T1000 (cell line): ENCODE data around the gene AK8.

Experiments
- DNase-seq: peaks from one replicate; lab custom pipeline; 2025; ENCODE audit warnings: mixed read lengths; lab: John Stamatoyannopoulos, UW

Gene AK8

GRCh38 chr9:132770770-132771310 lies 107.2 kb downstream of the AK8 start:
- no peak for DNase-seq

DNA sequence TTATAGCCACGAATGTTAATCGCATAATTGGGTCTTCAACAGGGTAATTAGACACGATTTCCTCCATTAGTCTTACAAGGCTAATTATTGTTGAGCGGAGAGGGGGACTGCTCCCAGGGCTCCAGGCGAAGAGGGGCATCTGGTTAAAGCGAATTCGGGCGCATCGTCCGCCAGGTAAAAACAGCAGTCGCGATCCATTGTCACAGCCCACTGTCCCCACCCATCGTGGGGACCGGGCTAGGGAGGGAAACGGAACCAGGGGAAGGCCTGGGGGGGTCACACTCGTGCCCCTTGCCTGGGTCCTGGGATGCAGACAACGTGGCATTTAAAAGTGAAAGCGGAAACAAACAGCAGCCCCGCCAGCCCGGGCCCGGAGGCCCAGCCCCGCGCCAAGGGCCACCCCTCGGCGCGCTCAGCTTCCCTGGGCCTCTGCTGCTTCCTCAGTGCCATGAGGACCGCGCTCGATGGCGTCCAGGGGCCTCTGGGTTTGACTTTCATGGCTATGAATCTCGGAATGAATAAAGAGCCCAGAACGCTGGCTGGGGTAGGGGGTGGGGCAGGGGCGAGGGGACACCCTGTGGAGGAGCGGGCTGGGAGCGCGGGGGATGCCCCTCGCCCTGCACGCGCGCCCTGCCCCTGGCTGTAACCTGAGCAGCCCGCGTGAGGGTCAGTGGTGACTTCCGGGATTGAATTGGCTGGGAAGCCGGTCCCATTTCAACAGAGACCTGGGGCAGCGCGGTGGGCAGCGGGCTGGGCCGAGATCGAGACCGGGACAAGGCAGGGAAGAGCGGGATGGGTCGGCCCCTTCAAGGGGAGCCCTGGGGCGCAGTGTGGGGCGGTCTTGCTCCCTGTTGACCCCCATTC lies 107.9 kb downstream of the AK8 start:
- no peak for DNase-seq

DNA sequence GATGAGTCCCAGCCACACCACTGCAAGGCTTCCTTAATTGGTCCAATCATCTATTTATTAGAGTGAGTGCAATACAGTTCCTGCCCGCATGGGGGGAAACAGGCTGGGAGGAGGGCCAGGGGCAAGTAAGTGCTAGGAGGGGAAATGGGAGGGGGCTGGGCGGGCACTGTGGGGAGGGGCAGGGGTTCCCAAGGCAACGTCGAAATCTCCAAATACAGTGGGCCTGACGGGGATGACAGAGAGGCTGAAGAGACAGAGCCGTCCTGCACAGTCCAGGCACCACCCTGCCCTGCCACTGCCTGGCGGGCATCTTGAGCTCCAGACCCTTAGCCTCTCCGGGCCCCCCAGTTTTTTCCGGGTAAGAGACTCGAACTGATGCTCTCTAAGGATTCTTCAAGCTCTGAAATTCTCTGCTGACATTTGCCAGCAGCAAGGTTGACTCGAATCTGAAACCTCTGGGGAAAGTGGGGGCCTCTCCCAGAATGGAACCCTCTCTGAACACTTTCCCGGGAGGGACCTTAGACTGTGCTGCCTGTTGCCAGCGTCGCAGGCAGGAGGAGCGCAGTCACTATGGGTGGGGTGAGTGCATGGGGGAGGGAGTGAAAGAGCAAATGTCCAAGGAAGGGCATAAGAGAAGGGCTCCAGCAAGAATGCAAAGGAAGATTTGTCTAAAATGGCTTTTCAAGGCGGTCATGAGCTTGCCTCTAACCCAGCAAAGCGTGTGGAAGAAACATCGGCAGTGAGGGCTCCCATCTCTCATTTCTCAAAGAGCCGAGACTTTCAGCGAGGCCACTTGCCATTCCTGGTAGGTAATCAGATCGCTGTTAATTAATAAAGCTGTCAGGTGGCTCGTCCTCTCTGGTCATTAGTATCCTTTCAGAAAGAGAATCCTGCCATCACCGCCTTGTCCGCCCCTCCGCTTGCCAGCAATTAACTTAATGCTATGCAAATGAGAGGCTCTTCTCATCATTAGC lies 108.9 kb downstream of the AK8 start:
- DNase-seq = no peak

DNA sequence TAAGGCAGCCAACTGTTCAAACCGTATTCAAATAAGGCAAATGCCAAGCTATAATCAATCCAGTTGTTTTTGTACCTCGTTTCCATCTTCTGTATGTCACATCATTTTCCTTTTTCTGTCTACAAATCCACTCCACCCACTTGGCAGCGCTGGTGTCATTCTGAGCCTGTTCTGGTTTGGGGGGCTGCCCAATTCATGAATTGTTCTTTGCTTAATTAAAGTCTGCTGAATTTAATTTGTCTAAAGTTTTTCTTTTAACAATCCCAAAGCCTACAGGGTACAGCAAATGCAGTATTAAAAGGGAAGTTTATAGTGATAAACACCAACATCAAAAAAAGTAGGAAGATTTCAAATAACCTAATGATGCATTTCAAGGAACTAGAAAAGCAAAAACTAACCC lies 114.5 kb downstream of the AK8 start:
- DNase-seq = no peak

GRCh38 chr9:132762896-132763295 lies 115.2 kb downstream of the AK8 start:
- DNase-seq = no peak

DNA sequence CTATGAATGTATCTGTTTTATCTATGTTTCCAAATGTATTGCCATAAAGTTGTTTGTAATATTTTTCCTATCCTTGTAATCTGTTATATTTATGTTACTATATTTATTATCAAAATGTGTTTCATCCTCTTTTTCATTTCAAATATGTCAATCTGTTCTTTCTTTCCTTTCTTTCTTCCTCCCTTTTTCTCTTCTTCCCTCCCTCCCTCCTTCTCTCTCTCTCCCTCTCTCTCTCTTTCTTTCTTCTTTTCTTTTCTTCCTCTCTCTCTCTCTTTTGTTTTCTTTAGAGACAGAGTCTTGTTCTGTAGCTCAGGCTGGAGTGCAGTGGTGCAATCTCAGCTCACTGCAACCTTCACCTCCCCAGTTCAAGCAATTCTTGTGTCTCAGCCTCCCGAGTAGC lies 116.5 kb downstream of the AK8 start:
- DNase-seq = no peak

DNA sequence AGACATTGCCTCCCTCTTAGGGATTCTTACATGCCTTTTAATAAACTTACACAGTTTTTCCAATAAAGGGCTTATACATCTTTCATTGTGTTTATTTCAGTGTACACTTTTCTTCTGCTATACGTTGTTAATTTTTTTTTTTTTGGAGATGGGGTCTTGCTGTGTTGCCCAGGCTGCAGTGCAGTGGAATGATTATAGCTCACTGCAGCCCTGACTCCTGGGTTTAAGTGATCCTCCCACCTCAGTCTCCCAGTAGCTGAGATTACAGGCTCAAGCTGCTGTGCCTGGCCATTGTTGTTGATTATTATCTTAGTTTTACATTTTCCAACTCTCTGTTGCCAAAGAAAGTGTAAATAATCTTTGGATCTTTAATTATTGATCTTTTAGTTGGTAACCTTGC lies 118.0 kb downstream of the AK8 start:
- DNase-seq = no peak

DNA sequence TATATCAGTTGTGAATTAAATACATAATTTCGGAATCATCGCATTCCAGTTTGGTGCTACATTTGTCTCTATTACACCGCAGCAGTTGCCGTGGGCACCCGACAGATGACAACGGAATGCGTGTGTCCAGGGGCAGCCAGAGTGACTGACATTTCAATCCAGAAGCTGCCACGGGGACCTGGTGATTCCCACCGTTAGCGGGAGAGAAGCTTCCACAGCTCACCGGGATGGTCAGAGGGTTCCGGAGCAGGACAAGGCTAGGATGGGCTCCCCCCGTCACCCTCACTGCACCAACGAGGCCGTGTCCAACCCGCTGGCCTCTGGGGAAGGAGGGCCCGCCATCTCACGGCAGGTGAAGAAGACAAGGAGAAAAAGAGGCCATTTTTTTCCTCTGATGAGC lies 121.1 kb downstream of the AK8 start:
- no peak for DNase-seq

DNA sequence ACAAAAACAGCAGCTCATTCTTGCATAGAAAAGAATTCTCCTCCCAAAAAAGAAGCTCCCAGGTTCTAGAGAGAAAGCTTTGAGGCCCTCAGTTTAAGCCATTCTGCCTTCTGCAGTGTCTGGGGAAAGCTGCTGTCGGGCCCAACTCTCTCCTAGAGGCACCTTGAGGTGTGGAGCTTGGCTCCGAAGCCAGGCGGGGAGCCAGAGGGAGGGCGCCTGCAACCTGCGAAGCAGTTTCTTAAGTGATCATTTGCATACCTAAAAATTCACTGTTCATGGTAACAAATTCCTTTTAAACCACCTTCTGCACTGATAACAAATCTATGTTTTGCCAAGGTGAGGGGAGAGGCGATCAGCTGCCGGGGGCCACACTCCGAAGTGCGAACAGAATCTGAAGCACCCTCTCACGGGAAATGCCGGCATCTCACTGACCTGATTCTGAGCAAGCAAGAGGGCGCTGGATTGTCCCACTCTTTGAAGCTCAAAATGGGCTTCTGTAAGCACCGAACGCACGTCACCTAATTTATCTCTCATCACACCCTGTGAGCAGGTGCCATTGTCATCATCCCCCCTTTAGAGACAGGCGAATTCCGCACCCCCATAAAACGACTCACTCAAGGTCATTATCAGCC lies 121.8 kb downstream of the AK8 start:
- DNase-seq = no peak

DNA sequence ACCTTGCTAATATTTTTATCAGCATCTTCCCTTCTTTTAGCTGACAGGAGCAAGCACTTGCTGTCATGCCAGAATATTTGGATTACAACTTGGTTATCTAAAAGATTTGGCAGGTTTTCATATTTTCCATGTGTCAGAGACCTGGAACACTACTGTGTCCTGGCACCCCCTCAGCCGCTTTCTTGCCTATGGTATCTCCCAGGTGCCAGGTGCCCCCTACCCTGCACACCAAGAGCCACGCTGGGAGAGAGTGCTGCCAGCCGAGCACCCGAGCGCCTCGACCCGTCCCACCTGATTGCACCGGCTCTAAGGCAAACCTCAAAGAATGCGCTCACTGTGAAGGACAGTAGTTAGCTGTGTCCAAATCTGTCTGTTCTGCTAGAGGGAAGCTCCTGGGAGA lies 123.0 kb downstream of the AK8 start:
- DNase-seq = no peak

DNA sequence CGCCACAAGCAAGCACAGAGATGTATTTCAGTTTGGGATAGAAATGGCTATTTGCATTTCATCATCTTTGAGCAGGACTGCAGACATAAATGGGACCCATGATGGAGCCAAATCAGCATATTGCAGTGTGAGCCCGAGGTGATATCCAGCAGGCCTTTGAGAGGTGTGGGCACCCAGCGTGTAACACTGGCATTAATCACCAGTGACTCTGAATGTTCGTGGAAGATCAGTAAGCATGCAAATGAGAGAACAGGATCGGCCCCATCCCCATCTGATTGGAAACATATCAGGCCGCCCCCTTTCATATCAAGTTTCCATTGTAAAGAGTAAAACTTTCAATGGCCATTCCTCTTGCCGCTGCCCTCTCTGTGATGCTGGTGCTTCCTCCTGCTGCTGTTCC lies 123.8 kb downstream of the AK8 start:
- DNase-seq = no peak

GRCh38 chr9:132753593-132753880 lies 124.5 kb downstream of the AK8 start:
- no peak for DNase-seq

GRCh38 chr9:132752877-132753592 lies 125.0 kb downstream of the AK8 start:
- DNase-seq = no peak

GRCh38 chr9:132750668-132751067 lies 127.4 kb downstream of the AK8 start:
- no peak for DNase-seq

DNA sequence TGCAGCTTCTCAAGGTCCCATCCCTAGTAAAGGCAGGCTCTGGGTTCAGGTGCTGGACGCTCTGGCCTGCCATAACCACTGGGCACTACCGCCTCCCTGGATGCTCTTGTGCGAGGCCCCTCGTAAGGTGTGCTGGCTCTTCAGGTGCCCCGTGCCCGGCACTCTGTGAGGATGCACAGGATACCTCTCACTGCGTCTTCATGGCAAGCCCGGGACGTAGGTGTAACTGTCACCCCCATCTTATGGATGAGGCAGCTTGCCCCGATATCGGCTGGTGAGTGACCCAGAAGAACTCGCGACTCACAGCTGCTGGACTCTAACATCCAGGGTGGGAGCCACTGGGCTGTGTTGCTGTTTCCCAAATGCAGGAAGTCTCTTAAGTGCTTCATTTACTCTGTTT lies 128.8 kb downstream of the AK8 start:
- DNase-seq = no peak

DNA sequence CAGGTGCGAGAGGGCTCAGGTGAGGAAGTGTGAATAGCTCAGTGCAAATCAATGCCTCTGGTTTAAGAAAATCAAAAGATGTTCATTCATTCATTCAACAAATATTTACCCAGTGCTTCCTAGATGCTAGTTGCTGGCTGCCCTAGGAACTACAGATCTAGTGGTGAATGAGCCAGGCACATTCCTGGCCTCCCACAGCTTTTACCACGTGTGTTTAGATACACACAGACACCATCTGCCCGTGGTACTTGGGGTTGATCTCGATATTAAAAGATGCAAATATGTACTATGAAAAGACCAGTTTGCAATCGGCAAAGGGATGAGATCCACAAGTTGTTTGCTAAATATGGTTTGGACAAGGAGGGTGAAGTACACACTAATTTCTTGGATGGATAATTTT lies 129.6 kb downstream of the AK8 start:
- DNase-seq = no peak

- DNase-seq = no peak
These were observed 132.1 kb downstream of the AK8 start for GRCh38 chr9:132745756-132746709.

GRCh38 chr9:132744881-132745755 lies 133.0 kb downstream of the AK8 start:
- no peak for DNase-seq

GRCh38 chr9:132743931-132744479 lies 134.1 kb downstream of the AK8 start:
- no peak for DNase-seq
